ENCODE results near the gene HSP90AB1.

Gene HSP90AB1

DNA sequence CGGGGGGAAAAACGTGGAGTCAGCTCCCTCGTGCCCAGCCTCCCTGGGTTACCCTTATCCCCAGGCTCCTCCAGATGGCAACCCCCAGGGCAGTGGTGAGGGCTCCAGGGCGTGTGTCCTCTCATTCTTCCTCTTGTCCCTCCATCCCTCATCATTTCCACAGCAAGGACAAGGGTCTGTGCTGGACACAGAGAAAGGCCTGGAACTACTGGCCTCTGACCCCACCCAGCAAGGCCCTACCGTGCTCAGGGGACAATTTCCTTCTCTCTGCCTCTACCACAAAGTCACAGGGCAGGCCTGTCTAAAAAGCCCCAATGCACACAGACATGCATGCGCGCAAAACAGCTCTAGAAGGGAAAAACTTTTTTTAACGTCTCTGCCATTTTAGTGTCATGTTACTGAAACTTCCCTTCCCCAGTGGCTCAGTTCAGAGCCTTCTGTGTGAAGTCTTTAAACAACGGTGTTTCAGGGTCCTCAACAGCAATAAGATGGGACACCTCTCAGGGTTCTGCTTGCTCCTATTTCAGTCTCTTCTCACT is 11.5 kb downstream of the HSP90AB1 start:
- H3K4me3 ChIP-seq (ENCODE audit: low read depth, low read length), result no peak overlapping the region
- in situ Hi-C loops (cut with HindIII; ENCODE audit: low sequenced_read_pairs), result loop anchor here (5.0 kb wide), 1 partner anchor 49 kb away; no protein-coding TSS in a partner anchor
- TF ChIP-seq, protein P1, sequence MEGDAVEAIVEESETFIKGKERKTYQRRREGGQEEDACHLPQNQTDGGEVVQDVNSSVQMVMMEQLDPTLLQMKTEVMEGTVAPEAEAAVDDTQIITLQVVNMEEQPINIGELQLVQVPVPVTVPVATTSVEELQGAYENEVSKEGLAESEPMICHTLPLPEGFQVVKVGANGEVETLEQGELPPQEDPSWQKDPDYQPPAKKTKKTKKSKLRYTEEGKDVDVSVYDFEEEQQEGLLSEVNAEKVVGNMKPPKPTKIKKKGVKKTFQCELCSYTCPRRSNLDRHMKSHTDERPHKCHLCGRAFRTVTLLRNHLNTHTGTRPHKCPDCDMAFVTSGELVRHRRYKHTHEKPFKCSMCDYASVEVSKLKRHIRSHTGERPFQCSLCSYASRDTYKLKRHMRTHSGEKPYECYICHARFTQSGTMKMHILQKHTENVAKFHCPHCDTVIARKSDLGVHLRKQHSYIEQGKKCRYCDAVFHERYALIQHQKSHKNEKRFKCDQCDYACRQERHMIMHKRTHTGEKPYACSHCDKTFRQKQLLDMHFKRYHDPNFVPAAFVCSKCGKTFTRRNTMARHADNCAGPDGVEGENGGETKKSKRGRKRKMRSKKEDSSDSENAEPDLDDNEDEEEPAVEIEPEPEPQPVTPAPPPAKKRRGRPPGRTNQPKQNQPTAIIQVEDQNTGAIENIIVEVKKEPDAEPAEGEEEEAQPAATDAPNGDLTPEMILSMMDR (IDR thresholded peaks at IDR 0.05; ENCODE audit: low read depth, low read length, missing control alignments), result no peak
- DNase-seq (ENCODE audit: low read depth), result no peak

DNA sequence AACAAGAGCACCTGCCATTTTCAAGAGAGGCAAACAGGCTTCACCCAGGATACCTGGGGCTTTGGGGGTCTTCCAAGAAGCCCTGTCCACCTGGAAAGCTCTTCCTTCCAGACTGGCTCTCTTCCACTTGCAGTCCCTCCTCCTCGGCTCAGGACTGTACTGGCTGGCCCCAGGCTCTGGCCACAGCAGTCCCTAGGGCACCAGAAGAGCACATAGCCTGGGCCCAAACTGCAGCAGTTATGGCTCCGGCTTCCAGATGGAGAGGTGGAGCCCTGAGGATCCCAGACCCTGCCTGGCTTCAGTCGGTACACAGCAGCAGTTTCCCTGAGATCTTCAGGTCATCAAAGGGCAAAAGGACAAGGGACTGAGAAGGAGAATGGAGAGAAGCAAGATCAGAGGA is 12.0 kb downstream of the HSP90AB1 start:
- TF ChIP-seq, protein P1 (IDR thresholded peaks at IDR 0.05; ENCODE audit: low read depth, low read length, missing control alignments), result no peak
- no peak for DNase-seq (ENCODE audit: low read depth)
- H3K4me3 ChIP-seq (ENCODE audit: low read depth, low read length), result no peak overlapping the region
- in situ Hi-C loops (cut with HindIII; ENCODE audit: low sequenced_read_pairs), result loop anchor here (5.0 kb wide), 1 partner anchor 48 kb away; no protein-coding TSS in a partner anchor

DNA sequence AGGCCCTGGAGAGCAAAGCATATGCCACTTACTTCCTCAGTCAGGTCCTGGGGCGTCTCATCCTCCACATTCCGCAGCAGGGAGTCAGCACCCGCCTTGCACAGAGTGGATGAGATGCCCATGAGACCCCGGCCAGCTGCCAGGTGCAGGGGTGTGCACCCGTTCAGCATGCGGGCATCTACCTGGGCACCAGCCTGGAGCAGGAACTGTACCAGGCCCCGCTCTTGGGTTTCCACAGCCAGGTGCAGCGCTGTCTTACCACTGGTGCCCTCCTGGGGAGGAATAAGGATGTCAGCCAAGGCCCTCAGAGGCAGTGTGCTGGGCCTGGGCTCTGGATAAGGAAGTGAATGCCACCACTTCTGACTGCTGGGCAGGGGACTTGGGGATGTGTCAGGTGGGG is 13.1 kb downstream of the HSP90AB1 start:
- TF ChIP-seq, protein P1 (IDR thresholded peaks at IDR 0.05; ENCODE audit: low read depth, low read length, missing control alignments), result no peak
- no peak for DNase-seq (ENCODE audit: low read depth)
- no peak overlapping the region for H3K4me3 ChIP-seq (ENCODE audit: low read depth, low read length)
- in situ Hi-C loops (cut with HindIII; ENCODE audit: low sequenced_read_pairs), result no loop called here

DNA sequence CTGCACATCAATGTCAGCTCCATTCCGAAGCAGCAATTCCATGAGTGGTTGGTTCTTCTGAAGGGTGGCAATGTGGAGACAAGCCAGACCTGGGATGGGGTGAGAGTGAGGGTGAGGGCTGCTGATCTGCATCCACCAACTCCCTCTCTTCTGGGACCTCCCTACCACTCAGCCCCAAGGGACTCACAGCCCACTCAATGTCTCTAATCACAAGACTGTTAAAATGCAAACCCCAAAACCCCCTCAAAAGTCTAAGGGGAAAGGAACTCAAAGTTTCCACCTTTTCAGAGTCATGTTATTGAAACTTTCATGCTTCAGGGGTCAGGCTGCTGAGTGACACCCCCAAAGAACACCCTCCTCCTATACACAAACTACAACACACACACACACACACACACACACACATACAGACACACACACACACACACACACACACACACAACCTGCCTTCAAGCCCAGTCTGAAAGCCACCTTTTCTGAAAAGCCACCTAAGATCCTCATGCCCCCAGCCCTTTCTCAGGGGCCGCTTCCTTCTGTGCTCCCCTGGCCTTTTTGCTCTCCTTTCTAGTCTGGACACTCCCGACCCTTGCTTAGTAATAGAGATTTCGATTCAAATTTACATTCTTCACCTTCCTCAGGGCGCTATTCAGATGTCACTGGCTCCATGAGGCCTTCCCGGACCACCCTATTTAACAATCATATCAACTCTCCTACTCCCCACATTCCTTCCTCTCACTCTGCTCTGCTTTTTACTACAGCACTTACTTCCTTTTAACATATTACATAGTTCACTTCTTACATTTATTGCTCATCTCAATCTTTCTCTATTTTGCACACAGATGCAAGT is 13.8 kb downstream of the HSP90AB1 start:
- in situ Hi-C loops (cut with HindIII; ENCODE audit: low sequenced_read_pairs), result no loop called here
- no peak for DNase-seq (ENCODE audit: low read depth)
- no peak overlapping the region for H3K4me3 ChIP-seq (ENCODE audit: low read depth, low read length)
- TF ChIP-seq, protein P1 (IDR thresholded peaks at IDR 0.05; ENCODE audit: low read depth, low read length, missing control alignments), result no peak

DNA sequence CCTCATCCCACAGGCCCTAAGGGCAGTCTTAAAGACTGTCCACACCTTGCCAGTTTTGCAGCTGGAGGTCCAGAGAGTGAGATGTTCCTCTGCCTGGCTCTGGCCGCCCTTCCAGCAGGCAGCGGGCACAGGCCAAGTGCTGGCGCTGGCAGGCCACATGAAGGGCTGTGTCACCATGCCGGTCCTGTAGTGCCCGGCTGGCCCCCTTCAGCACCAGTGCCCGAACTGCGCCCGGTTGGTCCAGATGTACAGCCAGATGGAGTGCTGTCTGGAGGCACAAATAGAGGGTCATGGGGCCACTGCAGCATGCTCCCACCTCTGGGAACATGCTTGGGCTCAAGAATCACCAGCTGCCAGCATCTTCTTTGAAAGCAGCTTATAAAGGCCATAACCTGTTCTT is 14.7 kb downstream of the HSP90AB1 start:
- in situ Hi-C loops (cut with HindIII; ENCODE audit: low sequenced_read_pairs), result no loop called here
- TF ChIP-seq, protein P1 (IDR thresholded peaks at IDR 0.05; ENCODE audit: low read depth, low read length, missing control alignments), result no peak
- H3K4me3 ChIP-seq (ENCODE audit: low read depth, low read length), result no peak overlapping the region

DNA sequence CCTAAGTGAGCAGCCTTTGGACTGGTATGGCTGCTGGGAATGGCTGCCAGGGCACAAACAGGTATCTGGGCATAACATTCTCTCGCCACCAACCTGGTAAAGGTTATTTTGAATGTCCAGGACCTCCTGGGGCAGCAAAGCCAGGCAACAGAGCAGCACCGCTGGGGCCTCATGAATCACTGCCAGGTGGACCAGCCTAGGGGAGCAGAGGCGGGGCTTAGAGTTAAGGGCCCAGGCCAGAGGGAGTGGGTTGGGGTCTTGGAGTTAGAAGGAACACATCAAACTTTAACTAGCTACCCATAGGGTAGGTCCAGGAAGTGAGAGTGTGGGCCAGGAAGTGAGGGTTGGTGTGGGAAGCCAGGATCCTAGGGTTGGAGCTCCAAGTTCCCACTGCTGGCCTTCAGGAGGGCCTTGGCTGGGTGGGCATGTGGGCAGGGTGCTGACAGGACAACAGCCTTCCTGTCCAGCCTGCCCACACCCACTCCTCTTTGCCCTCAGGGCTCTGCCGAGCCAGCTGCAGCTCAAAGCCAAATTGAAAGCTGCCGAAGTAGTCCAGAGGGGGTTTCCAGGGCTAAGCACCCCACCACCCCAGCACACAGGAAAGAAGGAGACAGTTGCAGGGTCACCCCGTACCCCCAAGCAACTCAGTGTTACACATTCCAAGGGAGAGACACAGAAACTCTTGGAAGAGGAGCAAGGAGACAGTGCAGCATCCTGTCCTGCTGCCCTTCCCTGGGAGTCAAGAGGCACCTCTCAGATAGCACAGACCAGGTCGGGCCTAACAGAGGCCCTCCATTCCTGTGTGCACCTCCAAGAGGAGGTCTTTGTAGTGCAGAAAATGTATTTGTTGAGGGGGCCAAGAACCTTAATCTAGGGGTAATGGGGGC is 15.8 kb downstream of the HSP90AB1 start:
- in situ Hi-C loops (cut with HindIII; ENCODE audit: low sequenced_read_pairs), result no loop called here
- no peak for DNase-seq (ENCODE audit: low read depth)
- no peak overlapping the region for H3K4me3 ChIP-seq (ENCODE audit: low read depth, low read length)

More for the DNA sequence above, 14.7 kb downstream of the HSP90AB1 start:
- no peak for DNase-seq (ENCODE audit: low read depth)

More for the DNA sequence above, 15.8 kb downstream of the HSP90AB1 start:
- TF ChIP-seq, protein P1 (IDR thresholded peaks at IDR 0.05; ENCODE audit: low read depth, low read length, missing control alignments), result no peak

Measured in astrocyte of the cerebellum (primary cell).